Neuronal stem cell (in vitro differentiated cells): Measurements from ENCODE around the gene ATP2C2.
A peak's percentile ranks its signal among the peaks of the same experiment; 100 is the strongest.
"Not testable (repeated sequence)": the region's sequence is repeated elsewhere in the genome, so short reads cannot be mapped to it uniquely, and the experiment has no call there.

ENCODE experiments used
- DNase-seq: peaks from one replicate; pipeline ENCODE4 v3.0.0-alpha.2; 2013; ENCODE audit warnings: low spot score
- H2AFZ ChIP-seq: one replicate; pipeline ENCODE4 v1.6.1; 2013; ENCODE audit warnings: mild to moderate bottlenecking, low read length, inconsistent platforms
- H2AK5ac ChIP-seq: 2 replicates; pipeline ENCODE4 v1.6.1; 2013; ENCODE audit warnings: low read depth, mild to moderate bottlenecking, inconsistent platforms, low read length, moderate library complexity, mixed read lengths
- H2BK120ac ChIP-seq: 2 replicates; pipeline ENCODE4 v1.6.1; 2013; ENCODE audit warnings: low read depth, mild to moderate bottlenecking, inconsistent platforms, low read length, moderate library complexity, mixed read lengths
- H2BK12ac ChIP-seq: one replicate; pipeline ENCODE4 v1.6.1; 2013; ENCODE audit warnings: low read length, inconsistent platforms
- H2BK15ac ChIP-seq: 2 replicates; pipeline ENCODE4 v1.6.1; 2013; ENCODE audit warnings: mild to moderate bottlenecking, low read length, inconsistent platforms, mixed read lengths
- H2BK5ac ChIP-seq: one replicate; pipeline ENCODE4 v1.6.1; 2013; ENCODE audit warnings: inconsistent platforms, mild to moderate bottlenecking, low read length, moderate library complexity
- H3K14ac ChIP-seq: one replicate; pipeline ENCODE4 v1.6.1; 2013; ENCODE audit warnings: low read length, inconsistent platforms
- H3K18ac ChIP-seq: 2 replicates; pipeline ENCODE4 v1.6.1; 2013; ENCODE audit warnings: low read length, inconsistent platforms
- H3K23ac ChIP-seq: 2 replicates; pipeline ENCODE4 v1.6.1; 2013; ENCODE audit warnings: low read depth, mild to moderate bottlenecking, mixed read lengths, low read length, inconsistent platforms; ENCODE audit not compliant: poor library complexity
- H3K27ac ChIP-seq: replicated peaks from 3 replicates; pipeline ENCODE4 v1.5.1; 2013; ENCODE audit warnings: low read length, inconsistent platforms
- H3K27me3 ChIP-seq, 3 experiments: 2 replicates each; pipeline ENCODE4 v1.6.1; 2013; ENCODE audit warnings: low read length in 3 of 3, mild to moderate bottlenecking in 2 of 3, inconsistent platforms in 1 of 3, low read depth in 1 of 3, mixed read lengths in 1 of 3, moderate library complexity in 1 of 3; ENCODE audit not compliant: control insufficient read depth in 3 of 3, insufficient read depth in 3 of 3
- H3K36me3 ChIP-seq, 2 donors: replicated peaks in 1 of 2; 2 replicates each; pipeline ENCODE4 v1.6.1; 2013; ENCODE audit warnings: low read length in 2 of 2; ENCODE audit not compliant: control insufficient read depth in 2 of 2, insufficient read depth in 2 of 2
- H3K4ac ChIP-seq: 2 replicates; pipeline ENCODE4 v1.6.1; 2013; ENCODE audit warnings: inconsistent platforms, mild to moderate bottlenecking, low read length, moderate library complexity
- H3K4me1 ChIP-seq, 2 donors: 1 replicate in 1 of 2; 2 replicates in 1 of 2; pipeline ENCODE4 v1.6.1; 2013; ENCODE audit warnings: low read length in 2 of 2, low read depth in 1 of 2; ENCODE audit not compliant: control insufficient read depth in 2 of 2, insufficient read depth in 1 of 2
- H3K4me2 ChIP-seq: one replicate; pipeline ENCODE4 v1.6.1; 2013; ENCODE audit warnings: mild to moderate bottlenecking, low read length, inconsistent platforms; ENCODE audit not compliant: insufficient read depth, poor library complexity, severe bottlenecking
- H3K4me3 ChIP-seq, 2 donors: 2 replicates each; pipeline ENCODE4 v1.5.1; 2013; ENCODE audit warnings: low read length in 2 of 2, mild to moderate bottlenecking in 2 of 2, inconsistent platforms in 1 of 2, moderate library complexity in 1 of 2
- H3K79me1 ChIP-seq: one replicate; pipeline ENCODE4 v1.6.1; 2013; ENCODE audit warnings: low read depth, mild to moderate bottlenecking, inconsistent platforms, low read length, moderate library complexity
- H3K9ac ChIP-seq: one replicate; pipeline ENCODE4 v1.6.1; 2013; ENCODE audit warnings: mild to moderate bottlenecking, low read depth, low read length, inconsistent platforms; ENCODE audit not compliant: poor library complexity
- H3K9me3 ChIP-seq, 2 donors: replicated peaks in 1 of 2; 2 replicates each; pipeline versions ENCODE3 to v1.6.1; 2013; ENCODE audit warnings: low read length in 2 of 2, mild to moderate bottlenecking in 2 of 2, inconsistent platforms in 1 of 2, low read depth in 1 of 2, mixed read lengths in 1 of 2, moderate library complexity in 1 of 2; ENCODE audit not compliant: control insufficient read depth in 2 of 2, insufficient read depth in 1 of 2
- H4K8ac ChIP-seq: one replicate; pipeline ENCODE4 v1.6.1; 2013; ENCODE audit warnings: low read depth, mild to moderate bottlenecking, inconsistent platforms, low read length, moderate library complexity
- H4K91ac ChIP-seq: one replicate; pipeline ENCODE4 v1.6.1; 2013; ENCODE audit warnings: low read length, low read depth, mild to moderate bottlenecking, inconsistent platforms; ENCODE audit not compliant: poor library complexity
- WGBS, 2 donors: extraction: QIAGEN DNeasy Blood & Tissue Kit; methylation state at CpG; one replicate each; pipeline ENCODE4 v1.1.7; 2013; ENCODE audit warnings: missing lambda C conversion rate in 2 of 2, mixed read lengths in 1 of 2; ENCODE audit not compliant: insufficient read length in 2 of 2, insufficient replicate concordance in 1 of 2; ENCODE audit errors: extremely low coverage in 2 of 2; 5-methylcytosine and 5-hydroxymethylcytosine counted together

The ATP2C2 gene

GRCh38 chr16:84396537-84397008, 28.2 kb downstream of the ATP2C2 start:
- no CpG with 5 or more reads among the region's 9 CpGs for WGBS, 2 donors

GRCh38 chr16:84397090-84397489, 28.8 kb downstream of the ATP2C2 start:
- Histone ChIP-seq H2AK5ac (no peak overlapping the region), H3K23ac (no peak overlapping the region), H3K14ac (no peak overlapping the region), H2BK120ac (no peak overlapping the region), H3K4ac (no peak overlapping the region), H4K91ac (no peak overlapping the region), H3K18ac (no peak overlapping the region), H3K4me2 (no peak overlapping the region), H3K27ac (no peak overlapping the region), H3K9ac (no peak overlapping the region), H2BK5ac (no peak overlapping the region), H3K4me1 (peaks cover 2% of the 10 kb centered on the region in 2 donors), H3K79me1 (no peaks in the 10 kb centered on the region), H2BK15ac (no peak overlapping the region), H4K8ac (no peak overlapping the region), H3K27me3 (no peaks in the 10 kb centered on the region), H2AFZ (no peak overlapping the region), H3K4me3 (no peak overlapping the region), H3K9me3 (no peaks in the 10 kb centered on the region), H2BK12ac (no peak overlapping the region), H3K36me3 (no peaks in the 10 kb centered on the region)
- DNase-seq, result no peak
- no CpG with 5 or more reads among the region's 6 CpGs for WGBS, 2 donors

More at GRCh38 chr16:84396537-84397008, 28.2 kb downstream of the ATP2C2 start:
- H3K9me3 ChIP-seq, result no peaks in the 10 kb centered on the region
- no peak overlapping the region for H2BK5ac ChIP-seq
- H3K14ac ChIP-seq, result no peak overlapping the region
- H4K91ac ChIP-seq, result no peak overlapping the region
- no peak overlapping the region for H2AFZ ChIP-seq
- H3K23ac ChIP-seq, result no peak overlapping the region
- H3K18ac ChIP-seq, result no peak overlapping the region
- H3K9ac ChIP-seq, result no peak overlapping the region
- no peak overlapping the region for H2BK12ac ChIP-seq
- H2BK15ac ChIP-seq, result no peak overlapping the region
- H3K79me1 ChIP-seq, result no peaks in the 10 kb centered on the region
- H3K27ac ChIP-seq, result no peak overlapping the region
- no peak overlapping the region for H2BK120ac ChIP-seq
- no peak overlapping the region for H3K4ac ChIP-seq
- H3K4me2 ChIP-seq, result no peak overlapping the region
- H2AK5ac ChIP-seq, result no peak overlapping the region
- H3K4me1 ChIP-seq, result peaks cover 2 to 4% of the 10 kb centered on the region in 2 donors
- no peaks in the 10 kb centered on the region for H3K27me3 ChIP-seq
- no peak overlapping the region for H4K8ac ChIP-seq
- H3K4me3 ChIP-seq, result no peak overlapping the region
- no peak for DNase-seq
- no peaks in the 10 kb centered on the region for H3K36me3 ChIP-seq

GRCh38 chr16:84398701-84399100, 30.4 kb downstream of the ATP2C2 start:
- H4K91ac ChIP-seq, result no peak overlapping the region
- no peak overlapping the region for H3K27ac ChIP-seq
- no CpG with 5 or more reads among the region's 10 CpGs for WGBS, 2 donors
- H3K9me3 ChIP-seq, result no peaks in the 10 kb centered on the region
- H3K4ac ChIP-seq, result no peak overlapping the region
- H3K4me2 ChIP-seq, result no peak overlapping the region
- H3K4me3 ChIP-seq, result no peak overlapping the region
- no peak overlapping the region for H3K14ac ChIP-seq
- H2BK15ac ChIP-seq, result no peak overlapping the region
- H3K79me1 ChIP-seq, result no peaks in the 10 kb centered on the region
- no peak overlapping the region for H3K18ac ChIP-seq
- no peak overlapping the region for H3K9ac ChIP-seq
- H2BK5ac ChIP-seq, result no peak overlapping the region
- no peak overlapping the region for H3K23ac ChIP-seq
- no peak overlapping the region for H2BK12ac ChIP-seq
- no peak overlapping the region for H2BK120ac ChIP-seq
- peak overlapping the region; percentile 36 for H2AFZ ChIP-seq
- no peaks in the 10 kb centered on the region for H3K36me3 ChIP-seq
- H4K8ac ChIP-seq, result no peak overlapping the region
- DNase-seq, result no peak
- H3K4me1 ChIP-seq, result peaks cover 2% of the 10 kb centered on the region in 2 donors
- H3K27me3 ChIP-seq, result no peaks in the 10 kb centered on the region
- H2AK5ac ChIP-seq, result no peak overlapping the region

GRCh38 chr16:84399912-84400311, 31.6 kb downstream of the ATP2C2 start:
- not testable (repeated sequence) for H3K27me3 ChIP-seq, H3K14ac ChIP-seq, H3K18ac ChIP-seq, H3K27ac ChIP-seq, H3K36me3 ChIP-seq, H3K79me1 ChIP-seq, DNase-seq, H4K8ac ChIP-seq, H2BK5ac ChIP-seq, H3K4me2 ChIP-seq, H2BK15ac ChIP-seq, H3K9me3 ChIP-seq, H3K4ac ChIP-seq, H2BK12ac ChIP-seq, H2AFZ ChIP-seq, H2BK120ac ChIP-seq, H2AK5ac ChIP-seq, H3K4me1 ChIP-seq, H4K91ac ChIP-seq, H3K23ac ChIP-seq, H3K9ac ChIP-seq, H3K4me3 ChIP-seq
- WGBS, 2 donors, result no CpG with 5 or more reads among the region's 2 CpGs
